HepG2 (cell line): Measurements from ENCODE around the gene SLC2A8. TPM values are rescaled to one million over a fixed set of nuclear protein-coding genes. Genes with fewer than 3 reads are reported as not detected.

Experiments used
- ADNP ChIP-seq: sonication (generic); formaldehyde crosslinking; IDR thresholded peaks from 2 replicates; pipeline ENCODE4 v1.4.0; 2020; ENCODE audit warnings: missing genetic modification reagents
- AKNA ChIP-seq: sonication (generic); formaldehyde crosslinking; IDR thresholded peaks from 2 replicates; pipeline ENCODE4 v1.4.0; 2020; ENCODE audit warnings: missing genetic modification reagents, borderline replicate concordance
- CENPT ChIP-seq: sonication (generic); formaldehyde crosslinking; IDR thresholded peaks from 2 replicates; pipeline ENCODE4 v1.8.0; 2022; ENCODE audit warnings: low read depth, mild to moderate bottlenecking, moderate library complexity, missing genetic modification reagents
- FOXP4 ChIP-seq: sonication (generic); formaldehyde crosslinking; IDR thresholded peaks from 2 replicates; pipeline ENCODE4 v1.4.0; 2020; ENCODE audit warnings: missing genetic modification reagents
- HCFC1 ChIP-seq: fragments of 150-350 bp; IDR thresholded peaks from 2 replicates; pipeline ENCODE4 v1.6.1; 2014; ENCODE audit warnings: low read depth, low read length
- HOMEZ ChIP-seq: IDR thresholded peaks from 2 replicates; pipeline ENCODE4 v1.6.1; 2016; ENCODE audit warnings: low read depth
- NFATC3 ChIP-seq: sonication (generic); formaldehyde crosslinking; IDR thresholded peaks from 2 replicates; pipeline ENCODE4 v1.5.1; 2020; ENCODE audit warnings: mild to moderate bottlenecking, missing genetic modification reagents
- PHF20 ChIP-seq: sonication (generic); formaldehyde crosslinking; IDR thresholded peaks from 2 replicates; pipeline ENCODE4 v1.5.0; 2020; ENCODE audit warnings: mild to moderate bottlenecking, missing genetic modification reagents
- PHF21A ChIP-seq: sonication (generic); formaldehyde crosslinking; IDR thresholded peaks from 2 replicates; pipeline ENCODE4 v1.5.0; 2020; ENCODE audit warnings: mild to moderate bottlenecking, missing genetic modification reagents
- RARA ChIP-seq: IDR thresholded peaks from 2 replicates; pipeline ENCODE4 v1.6.1; 2016; ENCODE audit warnings: missing genetic modification reagents, missing compliant biosample characterization
- SMARCE1 ChIP-seq: fragments of 450-650 bp; IDR thresholded peaks from 2 replicates; pipeline ENCODE4 v1.6.1; 2017; ENCODE audit warnings: borderline replicate concordance
- SNRNP70 ChIP-seq: fragments of 200-400 bp; formaldehyde crosslinking; IDR thresholded peaks from 2 replicates; pipeline ENCODE4 v1.6.1; 2017; ENCODE audit warnings: mild to moderate bottlenecking, low read depth, low read length, moderate library complexity
- TAF15 ChIP-seq: fragments of 200-400 bp; formaldehyde crosslinking; IDR thresholded peaks from one replicate; pipeline ENCODE4 v1.6.1; 2018; ENCODE audit warnings: mild to moderate bottlenecking, low read depth, low read length; ENCODE audit not compliant: poor library complexity, severe bottlenecking
- TBX2 ChIP-seq: sonication (generic); formaldehyde crosslinking; IDR thresholded peaks from 2 replicates; pipeline ENCODE4 v1.5.0; 2020; ENCODE audit warnings: missing genetic modification reagents, mild to moderate bottlenecking, borderline replicate concordance
- ZBTB7B ChIP-seq: sonication (generic); formaldehyde crosslinking; IDR thresholded peaks from 2 replicates; pipeline ENCODE4 v1.4.0; 2020; ENCODE audit warnings: missing genetic modification reagents
- ZFP36L2 ChIP-seq: sonication (generic); formaldehyde crosslinking; IDR thresholded peaks from 2 replicates; pipeline ENCODE4 v1.4.0; 2020; ENCODE audit warnings: missing genetic modification reagents
- ZNF383 ChIP-seq: sonication (generic); formaldehyde crosslinking; IDR thresholded peaks from 2 replicates; pipeline ENCODE4 v1.4.0; 2020; ENCODE audit warnings: missing genetic modification reagents, mild to moderate bottlenecking, borderline replicate concordance
- ZNF550 ChIP-seq: sonication (generic); formaldehyde crosslinking; IDR thresholded peaks from 2 replicates; pipeline ENCODE4 v1.4.0; 2020; ENCODE audit warnings: mild to moderate bottlenecking, missing genetic modification reagents, borderline replicate concordance
- ZNF552 ChIP-seq: sonication (generic); formaldehyde crosslinking; IDR thresholded peaks from 2 replicates; pipeline ENCODE4 v1.9.0; 2022; ENCODE audit warnings: missing genetic modification reagents, mild to moderate bottlenecking, borderline replicate concordance
- ZNF839 ChIP-seq: sonication (generic); formaldehyde crosslinking; IDR thresholded peaks from 2 replicates; pipeline ENCODE4 v1.4.0; 2020; ENCODE audit warnings: missing genetic modification reagents, mild to moderate bottlenecking, borderline replicate concordance
- ZSCAN22 ChIP-seq: sonication (generic); formaldehyde crosslinking; IDR thresholded peaks from 2 replicates; pipeline ENCODE4 v1.4.0; 2020; ENCODE audit warnings: mild to moderate bottlenecking, missing genetic modification reagents
- ZSCAN31 ChIP-seq: sonication (generic); formaldehyde crosslinking; IDR thresholded peaks from 2 replicates; pipeline ENCODE4 v1.5.0; 2020; ENCODE audit warnings: low read depth, mild to moderate bottlenecking, missing genetic modification reagents
- polyA plus RNA-seq, 8 experiments: library from polyadenylated mRNA; depleted of rRNA in 3 of 8; stranded (reverse) in 7 of 8; unstranded in 1 of 8; fragments of >200 nt; fragmentation: Illumina TruSeq in 4 of 8; extraction: Trizol in 4 of 8; gene quantifications; 2 replicates each; pipeline versions ENCODE4 v1.2.1 to v1.2.3, GENCODE V29; 2011 to 2016; ENCODE audit warnings: low read depth in 4 of 8, missing spikeins in 1 of 8, mixed read lengths in 1 of 8; ENCODE audit not compliant: insufficient read depth in 1 of 8
- total RNA-seq, 5 experiments: library from RNA; depleted of rRNA; stranded (reverse); fragments of >200 nt; fragmentation: Illumina TruSeq; extraction: Trizol; gene quantifications; 2 replicates each; pipeline ENCODE4 v1.2.3, GENCODE V29; 2016; ENCODE audit warnings: low read depth in 1 of 5

SLC2A8 gene
- total and polyA plus RNA-seq, 2 of the 13 experiments (the other 11 are each of a cell fraction or from before 2014, with no cell fraction given): 22.6 to 48.6 TPM

- TF ChIP-seq AKNA (0 out of 2 replicates have a peak, but pooled peaks have one; percentile 48), FOXP4 (no peak), ZNF552 (CRISPR knock-in tag) (no peak), RARA (CRISPR knock-in tag) (no peak; the same call in 1 of the 2 replicates), ZNF383 (CRISPR knock-in tag) (no peak), ZNF550 (no peak), ADNP (CRISPR knock-in tag) (no peak), ZSCAN22 (no peak), TBX2 (CRISPR knock-in tag) (peak; percentile 27; the same call in 1 of the 2 replicates), SNRNP70 (no peak), CENPT (CRISPR knock-in tag) (no peak), HCFC1 (peak; percentile 83), ZNF839 (CRISPR knock-in tag) (no peak), PHF20 (peak; percentile 97), HOMEZ (CRISPR knock-in tag) (no peak), ZSCAN31 (CRISPR knock-in tag) (peak; percentile 27; the same call in 1 of the 2 replicates), SMARCE1 (no peak), PHF21A (CRISPR knock-in tag) (peak; percentile 73; the same call in 1 of the 2 replicates), ZBTB7B (CRISPR knock-in tag) (peak; percentile 35; the same call in 1 of the 2 replicates), TAF15 (no peak), ZFP36L2 (no peak), NFATC3 (CRISPR knock-in tag) (0 out of 2 replicates have a peak, but pooled peaks have one; percentile 49)
Observed at GRCh38 chr9:127423934-127424675, 27.1 kb downstream of the SLC2A8 start, which contains the start of gene ZNF79 (continued).
